Calu3 (cell line): ENCODE data around the gene CD209. TPM values are rescaled to one million over a fixed set of nuclear protein-coding genes. Genes with fewer than 3 reads are reported as not detected.
"Not testable (repeated sequence)": the region's sequence is repeated elsewhere in the genome, so short reads cannot be mapped to it uniquely, and the experiment has no call there.

ENCODE experiments used
- BruUV-seq: library from RNA; stranded (reverse); fragments of 400-500 nt; replicated peaks from 2 replicates; lab custom pipeline; 2021; lab: Mats Ljungman, UMichigan
- CTCF ChIA-PET: fragments of 300-600 bp; sonication (Branson Sonifier 250); formaldehyde crosslinking; loops from one replicate; lab custom pipeline; 2022; ENCODE audit warnings: antibody characterized with exemption; lab: Charles Lee
- DNase-seq: peaks from one replicate; pipeline ENCODE4 v3.0.0; 2022
- H3K27ac Mint-ChIP-seq: one replicate; pipeline ENCODE4 v1.8.0; 2022; ENCODE audit warnings: mixed read lengths; ENCODE audit not compliant: unreplicated experiment
- H3K27me3 Mint-ChIP-seq: one replicate; pipeline ENCODE4 v1.8.0; 2022; ENCODE audit warnings: mixed read lengths; ENCODE audit not compliant: unreplicated experiment
- H3K36me3 Mint-ChIP-seq: one replicate; pipeline ENCODE4 v1.8.0; 2022; ENCODE audit warnings: mild to moderate bottlenecking, moderate library complexity, mixed read lengths; ENCODE audit not compliant: insufficient read depth, unreplicated experiment
- H3K4me1 Mint-ChIP-seq: one replicate; pipeline ENCODE4 v1.8.0; 2022; ENCODE audit warnings: mild to moderate bottlenecking, low read depth, mixed read lengths; ENCODE audit not compliant: unreplicated experiment
- H3K4me3 Mint-ChIP-seq: one replicate; pipeline ENCODE4 v1.8.0; 2022; ENCODE audit warnings: mild to moderate bottlenecking, low read depth, moderate library complexity, mixed read lengths; ENCODE audit not compliant: unreplicated experiment
- H3K9me3 Mint-ChIP-seq: one replicate; pipeline ENCODE4 v1.8.0; 2022; ENCODE audit warnings: low read depth, mixed read lengths; ENCODE audit not compliant: unreplicated experiment
- CTCF ChIP-seq: fragments of 200-600 bp; IDR thresholded peaks from one replicate; pipeline ENCODE4 v1.8.0; 2022; ENCODE audit warnings: antibody characterized with exemption; ENCODE audit not compliant: unreplicated experiment
- intact Hi-C: fragments of 100-400 bp; cut with micrococcal nuclease; formaldehyde crosslinking; loops from one replicate; pipeline ENCODE4 v1.10.0; 2022; ENCODE audit not compliant: unreplicated experiment
- total RNA-seq: library from RNA; stranded (reverse); gene quantifications from 2 replicates; pipeline ENCODE4 v1.2.3, GENCODE V29; 2022

CD209 gene
- total RNA-seq, 1 experiment from 2014 or later, result not detected

DNA sequence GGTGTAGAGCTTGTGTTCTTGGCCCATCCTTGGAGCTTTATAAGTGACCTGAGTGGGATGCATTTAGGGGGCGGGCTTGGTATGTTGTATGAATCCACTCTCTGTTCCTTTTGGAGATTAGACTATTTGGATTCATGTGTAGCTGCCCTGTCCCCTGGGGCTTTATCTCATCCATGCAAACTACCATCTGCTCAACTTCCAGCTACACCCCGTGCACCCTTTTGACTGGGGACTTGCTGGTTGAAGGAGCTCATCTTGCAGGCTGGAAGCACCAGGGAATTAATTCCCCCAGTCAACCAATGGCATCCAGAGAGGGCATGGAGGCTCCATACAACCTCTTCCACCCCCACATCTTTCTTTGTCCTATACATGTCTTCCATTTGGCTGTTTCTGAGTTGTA, 21.8 kb upstream of the CD209 start:
- intact Hi-C loops, result no loop called here
- H3K27ac Mint-ChIP-seq, result no peak overlapping the region

GRCh38 chr19:7767487-7767886, 20.2 kb upstream of the CD209 start:
- Mint-ChIP-seq H3K27ac (no peak overlapping the region), H3K27me3 (peaks cover 80% of the 10 kb centered on the region), H3K4me1 (peaks cover 2% of the 10 kb centered on the region), H3K9me3 (no peaks in the 10 kb centered on the region), H3K36me3 (no peaks in the 10 kb centered on the region), H3K4me3 (no peak overlapping the region)
- intact Hi-C loops, result no loop called here
- CTCF ChIA-PET, result no interaction called here
- BruUV-seq, result no TSS peak
- no peak for TF ChIP-seq CTCF
- no peak for DNase-seq

More for the DNA sequence above, 21.8 kb upstream of the CD209 start:
- Mint-ChIP-seq H3K4me1 (peaks cover 10% of the 10 kb centered on the region), H3K27me3 (peaks cover 63% of the 10 kb centered on the region), H3K9me3 (no peaks in the 10 kb centered on the region), H3K4me3 (no peak overlapping the region), H3K36me3 (no peaks in the 10 kb centered on the region)
- CTCF ChIA-PET, result no interaction called here
- no peak for TF ChIP-seq CTCF
- DNase-seq, result no peak
- no TSS peak for BruUV-seq

GRCh38 chr19:7766535-7766934, 19.2 kb upstream of the CD209 start:
- no peak overlapping the region for H3K27ac Mint-ChIP-seq
- no TSS peak for BruUV-seq
- intact Hi-C loops, result no loop called here
- no peaks in the 10 kb centered on the region for H3K4me1 Mint-ChIP-seq
- no peaks in the 10 kb centered on the region for H3K9me3 Mint-ChIP-seq
- H3K27me3 Mint-ChIP-seq, result peaks cover 72% of the 10 kb centered on the region
- no peak for DNase-seq
- H3K4me3 Mint-ChIP-seq, result no peak overlapping the region
- CTCF ChIA-PET, result no interaction called here
- no peak for TF ChIP-seq CTCF
- H3K36me3 Mint-ChIP-seq, result no peaks in the 10 kb centered on the region

GRCh38 chr19:7765043-7765442, 17.7 kb upstream of the CD209 start:
- H3K9me3 Mint-ChIP-seq, DNase-seq, H3K4me3 Mint-ChIP-seq, H3K36me3 Mint-ChIP-seq, H3K27ac Mint-ChIP-seq, H3K4me1 Mint-ChIP-seq, CTCF ChIA-PET, intact Hi-C loops, BruUV-seq: not testable (repeated sequence)
- peaks cover 64% of the 10 kb centered on the region for H3K27me3 Mint-ChIP-seq

- CTCF ChIA-PET, intact Hi-C loops, DNase-seq, BruUV-seq, H3K27ac Mint-ChIP-seq, H3K4me3 Mint-ChIP-seq, H3K36me3 Mint-ChIP-seq, H3K4me1 Mint-ChIP-seq, H3K9me3 Mint-ChIP-seq: not testable (repeated sequence)
- H3K27me3 Mint-ChIP-seq, result peaks cover 56% of the 10 kb centered on the region
These were observed 16.8 kb upstream of the CD209 start for GRCh38 chr19:7764157-7764556.
